A549 (cell line): ENCODE measurements around the gene SUGCT. TPM values are rescaled to one million over a fixed set of nuclear protein-coding genes. Genes with fewer than 3 reads are reported as not detected.

Experiments used
- ATAC-seq, 2 experiments: fragments of 200-7000 bp in 1 of 2; fragments of >200 bp in 1 of 2; cut with Nextera tagmentation in 1 of 2; cut with Tn5 transposase in 1 of 2; 3 replicates each; pipeline versions ENCODE4 v1.8.0 to v1.9.1; 2018 to 2020; ENCODE audit warnings: mild to moderate bottlenecking in 1 of 2, moderate library complexity in 1 of 2
- CTCF ChIA-PET: fragments of 300-600 bp; sonication (Branson Sonifier 250); formaldehyde crosslinking; extraction: SDS; loops from one replicate; lab custom pipeline; 2021; ENCODE audit warnings: antibody characterized with exemption, inconsistent platforms; lab: Yijun Ruan, JAX
- POLR2A ChIA-PET: fragments of 350-600 bp; formaldehyde crosslinking; extraction: SDS; loops from one replicate; lab custom pipeline; 2021; ENCODE audit warnings: antibody characterized with exemption, inconsistent platforms; lab: Yijun Ruan, JAX
- DNase-seq, 2 experiments: peaks; one replicate each; pipeline versions ENCODE4 v3.0.0 to v3.0.0-alpha.2; 2011 to 2016; ENCODE audit warnings: low read depth in 1 of 2, low spot score in 1 of 2
- FAIRE-seq: peaks from 2 replicates; lab custom pipeline; 2011; peaks lifted over from hg19 to GRCh38; lab: Jason Lieb, UNC
- H3K27ac ChIP-seq, 2 experiments: fragments of >200 bp; sonication (Bioruptor Twin); formaldehyde crosslinking; 3 replicates each; pipeline ENCODE4 v1.5.1; 2016 to 2017
- H3K4me1 ChIP-seq: fragments of >200 bp; sonication (Bioruptor Twin); formaldehyde crosslinking; 3 replicates; pipeline ENCODE4 v1.6.1; 2016
- H3K4me2 ChIP-seq: fragments of >200 bp; sonication (Bioruptor Twin); formaldehyde crosslinking; 3 replicates; pipeline ENCODE4 v1.6.1; 2016
- H3K4me3 ChIP-seq: fragments of >200 bp; sonication (Bioruptor Twin); formaldehyde crosslinking; 3 replicates; pipeline ENCODE4 v1.5.1; 2016
- H3K9me3 ChIP-seq: fragments of >200 bp; sonication (Bioruptor Twin); formaldehyde crosslinking; 3 replicates; pipeline ENCODE4 v1.6.1; 2016
- ATOH8 ChIP-seq: fragments of 250-450 bp; sonication (Bioruptor Pico); IDR thresholded peaks from 2 replicates; pipeline ENCODE4 v1.5.0; 2020; ENCODE audit warnings: low read depth, mild to moderate bottlenecking, moderate library complexity
- BHLHE40 ChIP-seq: IDR thresholded peaks from 2 replicates; pipeline ENCODE4 v1.6.1; 2012; ENCODE audit warnings: low read depth, low read length, inconsistent platforms
- CHD2 ChIP-seq: fragments of 150-350 bp; IDR thresholded peaks from 2 replicates; pipeline ENCODE4 v1.6.1; 2014; ENCODE audit warnings: low read length; ENCODE audit not compliant: partially characterized antibody
- CHD4 ChIP-seq: fragments of 200-600 bp; sonication (generic); IDR thresholded peaks from 2 replicates; pipeline ENCODE4 v1.6.1; 2016; ENCODE audit warnings: antibody characterized with exemption, mild to moderate bottlenecking, borderline replicate concordance
- EHF ChIP-seq: fragments of 250-450 bp; sonication (Bioruptor Pico); IDR thresholded peaks from 2 replicates; pipeline ENCODE4 v1.5.0; 2020; ENCODE audit warnings: mild to moderate bottlenecking
- EP300 ChIP-seq, 2 experiments: fragments of >200 bp; sonication (Bioruptor Twin); formaldehyde crosslinking; IDR thresholded peaks; 2 replicates in 1 of 2; 3 replicates in 1 of 2; pipeline ENCODE4 v1.6.1; 2016 to 2017
- ESRRA ChIP-seq: fragments of 150-350 bp; IDR thresholded peaks from 2 replicates; pipeline ENCODE4 v1.6.1; 2014; ENCODE audit warnings: mild to moderate bottlenecking, low read length, borderline replicate concordance
- FOSB ChIP-seq: fragments of 250-450 bp; sonication (Bioruptor Pico); IDR thresholded peaks from 2 replicates; pipeline ENCODE4 v1.5.0; 2020; ENCODE audit warnings: mild to moderate bottlenecking, moderate library complexity
- HEYL ChIP-seq: fragments of 250-450 bp; sonication (Bioruptor Pico); IDR thresholded peaks from 2 replicates; pipeline ENCODE4 v1.8.0; 2021; ENCODE audit warnings: mild to moderate bottlenecking, moderate library complexity
- JUN ChIP-seq, 2 experiments: fragments of >200 bp; sonication (Bioruptor Twin); formaldehyde crosslinking; IDR thresholded peaks; 2 replicates in 1 of 2; 3 replicates in 1 of 2; pipeline ENCODE4 v1.6.1; 2016 to 2017
- JUNB ChIP-seq: fragments of >200 bp; sonication (Bioruptor Twin); formaldehyde crosslinking; IDR thresholded peaks from 2 replicates; pipeline ENCODE4 v1.6.1; 2016
- KDM5A ChIP-seq: fragments of 200-600 bp; sonication (generic); IDR thresholded peaks from 2 replicates; pipeline ENCODE4 v1.6.1; 2016; ENCODE audit warnings: antibody characterized with exemption, mild to moderate bottlenecking
- MAFK ChIP-seq: fragments of 450-650 bp; IDR thresholded peaks from 2 replicates; pipeline ENCODE4 v1.6.1; 2014; ENCODE audit not compliant: partially characterized antibody
- MAZ ChIP-seq: fragments of 150-350 bp; IDR thresholded peaks from 2 replicates; pipeline ENCODE4 v1.6.1; 2014; ENCODE audit warnings: antibody characterized with exemption, low read depth, low read length, borderline replicate concordance
- NFE2L2 ChIP-seq: fragments of 150-350 bp; conservative IDR thresholded peaks from 2 replicates; pipeline ENCODE4 v1.6.1; 2014; ENCODE audit warnings: low read length
- PHF8 ChIP-seq: fragments of 200-600 bp; sonication (generic); IDR thresholded peaks from 2 replicates; pipeline ENCODE4 v1.6.1; 2016; ENCODE audit warnings: low read depth, mild to moderate bottlenecking, antibody characterized with exemption, moderate library complexity, borderline replicate concordance
- RAD21 ChIP-seq, 2 experiments: fragments of >200 bp in 1 of 2; sonication (Bioruptor Twin) in 1 of 2; formaldehyde crosslinking in 1 of 2; IDR thresholded peaks in 1 of 2; conservative IDR thresholded peaks in 1 of 2; 2 replicates in 1 of 2; 3 replicates in 1 of 2; pipeline ENCODE4 v1.6.1; 2012 to 2018; ENCODE audit warnings: inconsistent platforms in 1 of 2
- RARB ChIP-seq: fragments of 250-450 bp; sonication (Bioruptor Pico); IDR thresholded peaks from 2 replicates; pipeline ENCODE4 v1.8.0; 2021; ENCODE audit warnings: mild to moderate bottlenecking, moderate library complexity
- RCOR1 ChIP-seq: fragments of 150-350 bp; IDR thresholded peaks from 2 replicates; pipeline ENCODE4 v1.6.1; 2014; ENCODE audit warnings: antibody characterized with exemption, low read length, low read depth
- RFX5 ChIP-seq: fragments of 450-650 bp; IDR thresholded peaks from 2 replicates; pipeline ENCODE4 v1.7.1; 2014; ENCODE audit warnings: antibody characterized with exemption, mild to moderate bottlenecking, moderate library complexity
- RNF2 ChIP-seq: fragments of 200-600 bp; sonication (generic); IDR thresholded peaks from 2 replicates; pipeline ENCODE4 v1.6.1; 2016; ENCODE audit warnings: low read depth, mild to moderate bottlenecking, antibody characterized with exemption, moderate library complexity, borderline replicate concordance
- SREBF2 ChIP-seq: fragments of 450-650 bp; IDR thresholded peaks from 2 replicates; pipeline ENCODE4 v1.6.1; 2014; ENCODE audit warnings: mild to moderate bottlenecking, moderate library complexity
- USF2 ChIP-seq: fragments of 450-650 bp; IDR thresholded peaks from 2 replicates; pipeline ENCODE4 v1.6.1; 2014; ENCODE audit warnings: antibody characterized with exemption
- ZFP36 ChIP-seq: fragments of 450-650 bp; IDR thresholded peaks from 2 replicates; pipeline ENCODE4 v1.6.1; 2014; ENCODE audit warnings: borderline replicate concordance; ENCODE audit not compliant: partially characterized antibody
- ZNF302 ChIP-seq: fragments of 250-450 bp; sonication (Bioruptor Pico); IDR thresholded peaks from 2 replicates; pipeline ENCODE4 v1.9.0; 2021; ENCODE audit warnings: inconsistent platforms, mild to moderate bottlenecking, moderate library complexity
- ZSCAN20 ChIP-seq: fragments of 250-450 bp; sonication (Bioruptor Pico); IDR thresholded peaks from 2 replicates; pipeline ENCODE4 v1.8.0; 2022; ENCODE audit warnings: mild to moderate bottlenecking, moderate library complexity
- WGBS: methylation state at CpG from one replicate; pipeline ENCODE4 v1.1.6; 2017; ENCODE audit errors: missing lambda C conversion rate; 5-methylcytosine and 5-hydroxymethylcytosine counted together
- polyA plus RNA-seq, 4 experiments: library from polyadenylated mRNA; depleted of rRNA in 3 of 4; stranded (reverse); fragments of >200 nt; fragmentation: RNase III in 1 of 4; extraction: RNeasy Plus Mini Kit Qiagen cat#74134 plus additional on column Dnase treatment in 1 of 4; gene quantifications; 2 replicates in 3 of 4; 3 replicates in 1 of 4; pipeline ENCODE4 v1.2.3, GENCODE V29; 2011 to 2017

The SUGCT gene
- polyA plus RNA-seq, 2 of the 4 experiments (the other 2 are of a cell fraction) = 1.4 to 1.6 TPM

GRCh38 chr7:40299097-40299496 is 164.3 kb downstream of the SUGCT start:
- ATAC-seq (no peak), DNase-seq (no peak), FAIRE-seq (no peak)
- Histone ChIP-seq H3K27ac (no peak overlapping the region), H3K4me3 (no peak overlapping the region), H3K4me2 (no peak overlapping the region), H3K4me1 (no peaks in the 10 kb centered on the region)
- WGBS = 20% methylated on average over 4 of the region's 4 CpGs
- POLR2A ChIA-PET = no interaction called here
- TF ChIP-seq ZNF302 (no peak), FOSB (CRISPR knock-in tag) (no peak), MAZ (no peak), JUN (IDR thresholded peaks at IDR 0.05) (no peak), NFE2L2 (no peak), RARB (no peak), RCOR1 (no peak), ZFP36 (no peak), USF2 (no peak), PHF8 (no peak), JUNB (no peak), EP300 (IDR thresholded peaks at IDR 0.05) (no peak), CHD2 (no peak), SREBF2 (no peak), EHF (CRISPR knock-in tag) (no peak), RFX5 (no peak), MAFK (no peak), RAD21 (conservative IDR thresholded peaks at IDR 0.05 in 1 of 2, IDR thresholded peaks at IDR 0.05 in 1 of 2) (no peak)
- TF ChIP-seq, all 56 proteins: peak for 0
- no peaks in the 10 kb centered on the region for H3K9me3 ChIP-seq
- CTCF ChIA-PET = no interaction called here

GRCh38 chr7:40300146-40300670 is 165.4 kb downstream of the SUGCT start:
- Histone ChIP-seq H3K4me3 (no peak overlapping the region), H3K4me2 (no peak overlapping the region), H3K9me3 (no peaks in the 10 kb centered on the region), H3K27ac (no peak overlapping the region), H3K4me1 (no peaks in the 10 kb centered on the region)
- FAIRE-seq = no peak
- ChIA-PET CTCF (no interaction called here), POLR2A (no interaction called here)
- TF ChIP-seq MAFK = no peak
- TF ChIP-seq KDM5A = no peak
- no peak for TF ChIP-seq PHF8
- no peak for TF ChIP-seq ZSCAN20 (CRISPR knock-in tag)
- no peak for DNase-seq
- 27% methylated on average over 3 of the region's 3 CpGs for WGBS
- ATAC-seq = no peak

GRCh38 chr7:40301486-40302068 is 166.8 kb downstream of the SUGCT start:
- H3K4me1 ChIP-seq = no peaks in the 10 kb centered on the region
- ATAC-seq (no peak), DNase-seq (no peak), FAIRE-seq (no peak)
- H3K9me3 ChIP-seq = no peaks in the 10 kb centered on the region
- no peak overlapping the region for H3K4me2 ChIP-seq
- WGBS = 8% methylated on average over 1 of the region's 1 CpG
- H3K27ac ChIP-seq = no peak overlapping the region
- ChIA-PET POLR2A (no interaction called here), CTCF (no interaction called here)
- H3K4me3 ChIP-seq = no peak overlapping the region
- no peak for TF ChIP-seq CHD4
- TF ChIP-seq BHLHE40 = no peak
- TF ChIP-seq EP300 (IDR thresholded peaks at IDR 0.05) = no peak
- TF ChIP-seq ESRRA = no peak
- no peak for TF ChIP-seq RCOR1
- TF ChIP-seq ATOH8 (CRISPR knock-in tag) = no peak
- no peak for TF ChIP-seq RFX5
- TF ChIP-seq RAD21 (conservative IDR thresholded peaks at IDR 0.05 in 1 of 2, IDR thresholded peaks at IDR 0.05 in 1 of 2) = no peak
- no peak for TF ChIP-seq RNF2
- TF ChIP-seq HEYL = no peak
